ENCODE data around the gene NTM.

Gene NTM

GRCh38 chr11:131504199-131504949 is 134.0 kb downstream of the NTM start:
- no peak overlapping the region for H3K27ac ChIP-seq
- peak; percentile 53 for TF ChIP-seq CTCF (conservative IDR thresholded peaks at IDR 0.05)

- H3K27ac ChIP-seq = no peak overlapping the region
- TF ChIP-seq CTCF (conservative IDR thresholded peaks at IDR 0.05) = no peak
Measured at GRCh38 chr11:131506348-131506747, 135.9 kb downstream of the NTM start.

- no peak overlapping the region; the same call in 1 of the 2 replicates for H3K27ac ChIP-seq
- TF ChIP-seq CTCF (conservative IDR thresholded peaks at IDR 0.05) = no peak
Measured at GRCh38 chr11:131510662-131511061, 140.2 kb downstream of the NTM start.

GRCh38 chr11:131511794-131512193 is 141.4 kb downstream of the NTM start:
- peak; percentile 95 for TF ChIP-seq CTCF (conservative IDR thresholded peaks at IDR 0.05)
- H3K27ac ChIP-seq = peak overlapping the region; percentile 9; the same call in 1 of the 2 replicates

- peak overlapping the region; percentile 9; the same call in 1 of the 2 replicates for H3K27ac ChIP-seq
- TF ChIP-seq CTCF (conservative IDR thresholded peaks at IDR 0.05) = 0 out of 2 replicates have a peak, but pooled peaks have one; percentile 38
Measured at GRCh38 chr11:131512228-131512627, 141.8 kb downstream of the NTM start.

- no peak for TF ChIP-seq CTCF (conservative IDR thresholded peaks at IDR 0.05)
- H3K27ac ChIP-seq = no peak overlapping the region
Measured at GRCh38 chr11:131514062-131514461, 143.6 kb downstream of the NTM start.

- TF ChIP-seq CTCF (conservative IDR thresholded peaks at IDR 0.05) = no peak
- no peak overlapping the region for H3K27ac ChIP-seq
Measured at GRCh38 chr11:131518305-131518838, 148.0 kb downstream of the NTM start.

Data from VCaP (cell line).